GM13977 (cell line): ENCODE results near the gene NFIL3.

ENCODE experiments used
- DNase-seq: peaks from one replicate; pipeline ENCODE4 v3.0.0; 2012; ENCODE audit warnings: low spot score
- in situ Hi-C: fragments of 300-500 bp; cut with MboI; formaldehyde crosslinking; loops from one replicate; pipeline ENCODE4 v1.12.0; 2022; ENCODE audit warnings: low sequenced_read_pairs, low pct_unique_long_range_greater_than_20kb, mixed read lengths, inconsistent platforms; ENCODE audit not compliant: unreplicated experiment
- TF ChIP-seq, protein P1 (sequence below): IDR thresholded peaks from 2 replicates; pipeline ENCODE4 v1.5.1; 2012; ENCODE audit warnings: mild to moderate bottlenecking, control low read depth; ENCODE audit not compliant: insufficient read depth; ENCODE audit errors: extremely low read depth, missing control alignments

The NFIL3 gene

DNA sequence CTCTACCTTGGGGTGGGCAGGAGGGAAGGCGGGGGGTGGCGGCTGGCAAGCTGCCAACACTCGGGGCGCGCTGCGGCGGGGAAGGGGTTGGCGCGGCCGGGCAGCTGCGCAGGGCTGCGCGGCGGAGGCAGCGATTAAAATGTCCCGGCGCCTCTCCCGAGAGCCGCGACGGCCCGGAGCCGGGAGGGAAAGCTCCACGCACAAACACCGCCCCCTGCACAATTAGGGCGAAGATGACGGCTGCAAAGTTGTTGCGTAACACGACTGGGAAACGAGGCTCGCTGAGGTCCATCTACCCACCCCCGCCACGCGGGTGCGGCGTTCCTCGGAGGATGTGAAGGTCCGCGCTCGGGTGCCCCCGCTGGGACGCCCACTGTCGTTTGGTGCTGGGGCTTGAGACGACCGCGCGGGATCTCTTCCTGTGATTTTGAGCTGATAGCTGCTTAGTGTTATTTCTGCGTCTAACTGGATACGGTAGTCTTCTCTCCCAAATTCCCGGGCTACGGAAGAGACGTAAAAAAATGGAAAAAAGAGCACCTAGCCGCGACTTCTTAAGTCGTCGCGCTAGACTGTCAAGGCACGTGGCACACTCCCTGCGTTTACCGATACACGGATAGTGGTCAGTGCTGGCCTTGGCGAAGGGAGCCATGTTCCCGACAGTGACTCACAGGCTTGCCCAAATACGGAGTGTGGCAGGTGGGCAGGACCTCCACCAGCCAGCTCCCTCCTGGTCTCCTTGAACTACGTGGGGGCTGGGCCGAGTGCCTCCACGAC is 958 bp upstream of the NFIL3 start:
- in situ Hi-C loops, result loop anchor here (5.0 kb wide), 1 partner anchor 507 kb away; no protein-coding TSS in a partner anchor
- DNase-seq, result peak; percentile 38

DNA sequence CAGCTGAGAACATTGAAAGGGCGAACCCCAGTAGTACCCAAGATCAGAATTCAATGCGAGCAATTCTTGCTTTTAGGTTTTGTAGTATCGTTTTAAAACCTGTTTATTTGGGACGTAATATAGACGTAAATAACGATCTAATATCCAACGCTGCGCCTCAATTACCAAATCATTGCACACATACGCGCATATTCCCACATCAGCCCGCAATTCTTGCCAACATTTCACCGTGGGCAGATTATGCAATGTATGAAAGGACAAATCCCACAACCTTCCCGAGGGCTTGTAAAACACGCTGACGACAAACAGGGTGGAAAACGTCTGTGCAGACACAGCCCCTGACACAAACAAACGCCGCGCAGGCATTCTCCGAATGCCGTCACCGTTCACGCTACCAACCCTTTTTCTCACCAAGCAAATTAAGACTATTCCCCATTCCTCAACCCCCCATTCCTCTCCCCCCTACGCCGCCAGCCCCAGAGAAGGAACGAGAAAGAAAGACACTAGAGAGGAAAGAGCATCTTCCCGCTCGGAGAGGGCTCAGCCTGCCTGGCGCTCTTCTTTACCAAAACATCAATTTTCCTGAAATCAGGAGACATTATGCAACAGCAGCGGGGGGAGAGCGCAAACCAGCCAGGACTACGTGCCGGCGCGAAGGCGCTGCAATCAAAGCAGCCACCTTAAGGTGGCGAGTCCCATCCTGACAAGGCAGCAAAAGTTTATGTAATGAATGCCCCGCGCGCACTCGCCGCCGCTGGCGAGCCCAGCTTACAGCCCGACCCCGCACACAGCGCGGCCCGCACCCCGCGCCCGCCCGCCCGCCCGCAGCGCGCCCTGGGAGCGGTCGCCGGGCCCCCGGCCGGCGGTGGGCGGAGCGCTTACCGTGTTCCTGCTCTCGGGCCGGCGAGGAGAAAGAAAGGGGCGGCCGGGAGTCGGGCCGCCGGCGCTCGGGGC is 597 bp downstream of the NFIL3 start:
- TF ChIP-seq, protein P1, sequence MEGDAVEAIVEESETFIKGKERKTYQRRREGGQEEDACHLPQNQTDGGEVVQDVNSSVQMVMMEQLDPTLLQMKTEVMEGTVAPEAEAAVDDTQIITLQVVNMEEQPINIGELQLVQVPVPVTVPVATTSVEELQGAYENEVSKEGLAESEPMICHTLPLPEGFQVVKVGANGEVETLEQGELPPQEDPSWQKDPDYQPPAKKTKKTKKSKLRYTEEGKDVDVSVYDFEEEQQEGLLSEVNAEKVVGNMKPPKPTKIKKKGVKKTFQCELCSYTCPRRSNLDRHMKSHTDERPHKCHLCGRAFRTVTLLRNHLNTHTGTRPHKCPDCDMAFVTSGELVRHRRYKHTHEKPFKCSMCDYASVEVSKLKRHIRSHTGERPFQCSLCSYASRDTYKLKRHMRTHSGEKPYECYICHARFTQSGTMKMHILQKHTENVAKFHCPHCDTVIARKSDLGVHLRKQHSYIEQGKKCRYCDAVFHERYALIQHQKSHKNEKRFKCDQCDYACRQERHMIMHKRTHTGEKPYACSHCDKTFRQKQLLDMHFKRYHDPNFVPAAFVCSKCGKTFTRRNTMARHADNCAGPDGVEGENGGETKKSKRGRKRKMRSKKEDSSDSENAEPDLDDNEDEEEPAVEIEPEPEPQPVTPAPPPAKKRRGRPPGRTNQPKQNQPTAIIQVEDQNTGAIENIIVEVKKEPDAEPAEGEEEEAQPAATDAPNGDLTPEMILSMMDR, result peak; percentile 22
- in situ Hi-C loops, result no loop called here
- DNase-seq, result peak; percentile 72

More for the DNA sequence above, 958 bp upstream of the NFIL3 start:
- TF ChIP-seq, protein P1, result no peak

DNA sequence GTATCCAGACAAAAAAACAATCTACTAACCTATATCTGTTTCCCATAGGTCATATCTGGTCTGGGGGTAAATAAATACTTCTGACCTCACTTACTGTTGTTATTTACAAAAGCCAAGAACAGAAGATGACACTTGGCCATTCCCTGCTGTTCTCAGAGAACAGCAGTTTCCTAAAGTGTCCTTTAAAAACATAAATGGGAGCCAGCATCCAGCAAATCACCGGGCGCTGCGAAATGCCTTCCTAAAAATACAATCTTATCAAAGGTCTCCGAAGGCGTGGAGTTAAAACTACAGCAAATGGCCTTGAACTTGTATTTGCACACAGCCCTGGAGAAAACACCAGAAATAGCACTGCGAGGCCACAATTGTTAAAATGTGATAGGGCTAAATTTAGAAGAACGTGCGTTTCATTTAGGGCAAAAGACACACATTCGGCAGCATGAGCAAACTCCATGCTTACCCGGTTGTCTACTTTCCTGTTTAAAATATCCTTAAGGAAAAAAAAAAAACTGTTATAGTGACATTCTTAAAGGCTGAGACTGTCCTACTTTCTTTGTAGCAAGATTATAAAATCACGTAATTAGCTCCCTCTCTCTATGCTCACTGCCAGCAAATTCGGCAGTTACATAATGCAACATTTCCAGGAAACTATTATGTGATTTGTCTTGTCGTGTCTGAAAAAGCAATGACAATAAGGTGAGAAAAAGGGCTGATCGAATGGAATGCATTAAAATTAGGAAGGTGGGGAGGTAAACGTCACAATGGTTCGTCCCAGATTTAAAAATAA is 1.5 kb downstream of the NFIL3 start:
- in situ Hi-C loops, result no loop called here
- TF ChIP-seq, protein P1, result no peak

DNA sequence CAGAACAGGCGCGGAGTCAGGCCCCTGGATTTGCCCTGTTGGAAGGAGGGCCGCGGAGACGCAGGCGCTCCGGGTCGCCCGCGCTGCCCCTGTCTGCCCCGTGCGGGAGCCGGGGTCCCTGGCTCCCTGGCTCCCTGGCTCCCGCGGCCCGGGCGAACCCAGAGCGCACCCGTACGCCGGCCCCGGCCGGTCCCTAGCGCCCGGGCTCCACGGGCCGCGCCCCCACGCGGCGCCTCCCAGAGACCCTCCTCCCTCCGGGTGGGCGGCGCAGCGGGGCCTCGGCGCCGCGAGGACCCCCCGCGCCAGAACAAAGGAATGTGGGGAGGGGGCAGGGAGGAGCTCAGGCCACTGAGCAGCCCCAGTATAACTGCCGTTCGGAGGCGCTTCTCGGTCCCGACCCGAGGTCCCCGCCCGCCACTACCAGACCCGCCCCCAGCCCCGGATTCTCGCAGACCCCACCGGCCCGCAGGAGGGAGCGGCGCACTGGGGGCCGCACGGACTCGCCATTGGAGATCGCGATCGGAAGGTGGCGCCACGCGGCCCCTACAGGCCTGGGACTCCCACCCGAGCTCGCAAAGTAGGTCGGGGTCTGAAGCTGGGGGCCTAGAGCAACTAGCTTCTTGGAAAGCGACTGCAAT is 2.4 kb downstream of the NFIL3 start:
- peak; percentile 48 for DNase-seq
- TF ChIP-seq, protein P1, result peak; percentile 35
- in situ Hi-C loops, result no loop called here

More for the DNA sequence above, 1.5 kb downstream of the NFIL3 start:
- peak; percentile 46 for DNase-seq

DNA sequence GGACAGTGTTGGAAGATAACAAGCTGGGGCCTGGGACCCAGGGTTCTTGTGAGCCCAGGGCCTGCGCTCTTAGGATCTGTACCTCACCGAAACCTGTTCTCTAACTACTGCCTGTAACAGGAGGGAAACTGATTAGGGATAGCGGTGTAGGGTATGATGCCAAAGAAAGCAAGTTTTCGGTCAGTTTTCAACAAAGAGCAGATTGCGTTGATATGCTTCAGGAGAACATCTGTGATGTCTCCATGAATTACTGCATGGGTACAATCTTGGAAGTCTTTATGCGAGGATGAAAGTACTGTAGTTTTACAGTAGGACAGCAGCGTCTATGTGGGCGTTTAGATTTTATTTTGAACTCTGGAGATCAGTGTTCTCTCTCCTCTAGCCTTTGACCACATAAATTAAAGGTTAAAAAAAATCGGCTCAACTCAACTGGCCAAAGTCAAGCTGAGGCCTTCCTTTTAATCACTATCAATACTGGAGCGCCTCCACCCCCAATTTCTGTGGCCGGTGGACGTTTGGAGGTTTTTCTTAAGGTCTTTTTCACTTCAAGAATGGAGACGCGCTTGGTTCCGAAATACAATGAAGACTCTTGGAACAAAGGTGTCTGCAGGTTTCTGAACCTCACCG is 3.0 kb downstream of the NFIL3 start:
- no peak for DNase-seq
- in situ Hi-C loops, result no loop called here
- TF ChIP-seq, protein P1, result no peak
